Esophagus muscularis mucosa (tissue), 4 donors: Measurements from ENCODE around the gene INPP5A. TPM values are rescaled to one million over a fixed set of nuclear protein-coding genes. Genes with fewer than 3 reads are reported as not detected.

Experiments
- DNase-seq: peaks from one replicate; pipeline ENCODE4 v3.0.0-alpha.2; 2017; ENCODE audit errors: extremely low spot score
- H3K27ac ChIP-seq, 4 donors: fragments of 200-600 bp; sonication (generic); replicated peaks in 1 of 4; 1 replicate in 3 of 4; 2 replicates in 1 of 4; pipeline ENCODE4 v1.5.1; 2016 to 2019; ENCODE audit warnings: mild to moderate bottlenecking in 1 of 4
- H3K27me3 ChIP-seq, 4 donors: fragments of 200-600 bp; sonication (generic); one replicate each; pipeline versions ENCODE4 v1.5.1 to v1.6.0; 2016 to 2019
- H3K36me3 ChIP-seq, 4 donors: fragments of 200-600 bp; sonication (generic); one replicate each; pipeline ENCODE4 v1.5.1; 2016 to 2019
- H3K4me1 ChIP-seq, 4 donors: fragments of 200-600 bp; sonication (generic); one replicate each; pipeline ENCODE4 v1.5.1; 2016 to 2019
- H3K4me3 ChIP-seq, 4 donors: fragments of 200-600 bp; sonication (generic); 1 replicate in 2 of 4; 2 replicates in 2 of 4; pipeline ENCODE4 v1.5.1; 2016 to 2019; ENCODE audit warnings: mild to moderate bottlenecking in 4 of 4, moderate library complexity in 1 of 4
- H3K9me3 ChIP-seq, 4 donors: fragments of 200-600 bp; sonication (generic); 1 replicate in 3 of 4; 2 replicates in 1 of 4; pipeline ENCODE4 v1.5.1; 2016 to 2019
- EP300 ChIP-seq: sonication (generic); formaldehyde crosslinking; IDR thresholded peaks from one replicate; pipeline ENCODE4 v1.6.1; 2017; ENCODE audit warnings: antibody characterized with exemption
- POLR2A ChIP-seq: fragments of 450-650 bp; IDR thresholded peaks from one replicate; pipeline ENCODE4 v1.6.1; 2017; ENCODE audit warnings: antibody characterized with exemption, moderate library complexity, mild to moderate bottlenecking, low read depth
- POLR2AphosphoS5 ChIP-seq, 2 donors: sonication (generic); formaldehyde crosslinking; IDR thresholded peaks; one replicate each; pipeline ENCODE4 v1.6.1; 2017; ENCODE audit warnings: antibody characterized with exemption in 2 of 2
- WGBS: methylation state at CpG from one replicate; pipeline ENCODE4 v1.1.5; 2018; 5-methylcytosine and 5-hydroxymethylcytosine counted together
- intact Hi-C: fragments of 100-400 bp; cut with DNase I; formaldehyde crosslinking; loops from one replicate; pipeline ENCODE4 v1.15.1; 2023
- total RNA-seq, 4 donors: library from RNA; depleted of rRNA; stranded (reverse); fragments of >200 nt; gene quantifications; one replicate each; pipeline versions ENCODE4 v1.1.0 to v1.2.1, GENCODE V29; 2016
- TF ChIP-seq, protein P1 (sequence below), 3 experiments: fragments of 200-600 bp in 2 of 3; fragments of 450-650 bp in 1 of 3; sonication (generic) in 2 of 3; IDR thresholded peaks; one replicate each; pipeline ENCODE4 v1.5.1; 2017 to 2019; ENCODE audit warnings: antibody characterized with exemption in 3 of 3, mild to moderate bottlenecking in 2 of 3, moderate library complexity in 1 of 3

The INPP5A gene
- total RNA-seq, 4 donors from 2014 or later = 234 to 301 (median 245) TPM

DNA sequence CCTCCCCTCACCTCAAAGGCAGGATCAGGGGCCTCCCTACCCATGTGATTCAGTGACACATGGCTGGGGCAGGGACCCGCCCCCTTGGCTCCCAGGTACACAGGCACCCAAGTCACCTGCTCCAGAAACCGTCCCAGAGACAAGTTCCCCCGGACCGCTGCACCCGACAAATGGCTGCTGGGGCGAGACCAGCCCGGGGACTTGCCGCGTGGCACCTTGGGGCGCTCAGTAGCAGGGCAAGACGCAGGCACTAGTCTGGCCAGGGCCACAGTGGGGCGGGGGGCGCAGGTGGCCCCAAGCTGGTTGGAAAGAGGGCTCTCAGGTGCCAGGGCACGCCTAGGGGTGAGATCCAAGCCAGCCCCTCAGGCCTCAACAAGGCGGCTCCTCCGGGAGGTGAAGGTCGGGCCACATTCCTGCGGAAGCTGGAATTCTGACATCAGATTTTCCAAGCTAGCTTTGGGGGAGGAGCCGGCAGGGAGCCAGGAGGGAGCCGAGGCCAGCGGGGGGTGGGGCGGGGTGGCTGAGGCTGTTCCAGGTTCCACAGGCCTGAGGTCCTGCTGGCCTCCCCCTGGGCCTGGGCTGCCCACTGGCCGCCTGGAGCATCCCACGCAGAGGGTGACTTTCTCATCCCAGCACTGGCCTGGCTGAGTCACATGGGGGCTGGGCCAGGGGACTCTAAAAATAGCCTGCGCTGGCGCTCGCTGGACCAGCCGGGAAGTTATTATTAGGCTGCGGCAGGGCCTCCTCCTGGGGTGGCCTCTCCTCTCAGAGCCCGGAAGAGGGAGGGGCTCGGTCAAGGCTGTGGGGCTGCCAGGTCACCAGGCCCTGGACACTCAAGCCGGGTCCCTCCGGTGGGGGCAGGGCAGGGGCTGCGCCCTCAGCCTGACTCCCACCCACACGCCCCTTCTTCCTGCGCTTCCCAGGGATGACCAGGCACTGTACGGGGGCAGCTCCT lies 20.5 kb upstream of the INPP5A start:
- intact Hi-C loops = loop anchor here (5.0 kb wide), 2 partner anchors 50 to 115 kb away; no protein-coding TSS in a partner anchor
- Histone ChIP-seq H3K27me3 (no peaks in the 10 kb centered on the region), H3K9me3 (no peaks in the 10 kb centered on the region), H3K4me3 (peak overlapping the region; percentile 21 to 43 (median 28)), H3K27ac (peak overlapping the region; percentile 89 to 97 (median 96)), H3K36me3 (no peaks in the 10 kb centered on the region), H3K4me1 (peaks cover 69 to 73% (median 72%) of the 10 kb centered on the region in 4 donors)
- 18% methylated on average over 5 of the region's 37 CpGs for WGBS
- peak; percentile 97 for DNase-seq
- TF ChIP-seq POLR2AphosphoS5 (IDR thresholded peaks at IDR 0.05) (peak; percentile 86 to 95), POLR2A (no peak)

DNA sequence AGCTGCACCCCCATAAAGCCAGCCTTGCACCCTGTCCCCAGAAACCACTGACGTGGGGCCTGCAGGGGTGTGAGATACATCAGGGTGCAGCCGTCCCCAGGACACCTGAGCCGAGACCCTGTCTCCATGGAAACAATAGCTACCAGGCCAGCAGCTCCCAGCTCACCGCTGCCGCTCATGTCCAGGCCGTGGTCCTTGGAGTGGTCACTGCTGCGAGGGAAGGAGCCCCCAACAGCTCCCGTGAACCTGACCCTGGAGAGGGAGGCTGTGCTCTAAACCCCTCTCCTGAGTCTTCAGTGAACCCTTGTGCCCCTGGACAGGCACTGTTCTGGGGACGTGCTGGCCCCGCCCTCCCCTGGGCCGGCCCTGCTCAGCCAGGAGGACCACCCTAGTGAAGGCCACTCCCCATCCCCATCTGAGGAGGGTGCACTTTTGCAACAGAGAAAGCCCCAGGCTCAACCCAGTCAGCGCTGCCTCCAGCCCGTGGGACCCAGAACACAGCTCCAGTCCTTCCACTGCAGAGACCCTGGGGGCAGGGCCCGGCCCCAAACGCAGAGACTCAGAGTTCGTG lies 19.6 kb upstream of the INPP5A start:
- H3K9me3 ChIP-seq = no peaks in the 10 kb centered on the region
- DNase-seq = no peak
- H3K27me3 ChIP-seq = no peaks in the 10 kb centered on the region
- peak overlapping the region; percentile 89 to 97 (median 96) for H3K27ac ChIP-seq
- intact Hi-C loops = loop anchor here (5.0 kb wide), 2 partner anchors 51 to 114 kb away; no protein-coding TSS in a partner anchor
- TF ChIP-seq EP300 (no peak), POLR2AphosphoS5 (IDR thresholded peaks at IDR 0.05) (no peak), POLR2A (no peak)
- TF ChIP-seq, protein P1, sequence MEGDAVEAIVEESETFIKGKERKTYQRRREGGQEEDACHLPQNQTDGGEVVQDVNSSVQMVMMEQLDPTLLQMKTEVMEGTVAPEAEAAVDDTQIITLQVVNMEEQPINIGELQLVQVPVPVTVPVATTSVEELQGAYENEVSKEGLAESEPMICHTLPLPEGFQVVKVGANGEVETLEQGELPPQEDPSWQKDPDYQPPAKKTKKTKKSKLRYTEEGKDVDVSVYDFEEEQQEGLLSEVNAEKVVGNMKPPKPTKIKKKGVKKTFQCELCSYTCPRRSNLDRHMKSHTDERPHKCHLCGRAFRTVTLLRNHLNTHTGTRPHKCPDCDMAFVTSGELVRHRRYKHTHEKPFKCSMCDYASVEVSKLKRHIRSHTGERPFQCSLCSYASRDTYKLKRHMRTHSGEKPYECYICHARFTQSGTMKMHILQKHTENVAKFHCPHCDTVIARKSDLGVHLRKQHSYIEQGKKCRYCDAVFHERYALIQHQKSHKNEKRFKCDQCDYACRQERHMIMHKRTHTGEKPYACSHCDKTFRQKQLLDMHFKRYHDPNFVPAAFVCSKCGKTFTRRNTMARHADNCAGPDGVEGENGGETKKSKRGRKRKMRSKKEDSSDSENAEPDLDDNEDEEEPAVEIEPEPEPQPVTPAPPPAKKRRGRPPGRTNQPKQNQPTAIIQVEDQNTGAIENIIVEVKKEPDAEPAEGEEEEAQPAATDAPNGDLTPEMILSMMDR (IDR thresholded peaks at IDR 0.05) = no peak
- H3K4me3 ChIP-seq = peak overlapping the region; percentile 1 to 43 (median 28)
- 35% methylated on average over 14 of the region's 16 CpGs for WGBS
- H3K4me1 ChIP-seq = peaks cover 69 to 83% (median 76%) of the 10 kb centered on the region in 4 donors
- no peaks in the 10 kb centered on the region for H3K36me3 ChIP-seq

DNA sequence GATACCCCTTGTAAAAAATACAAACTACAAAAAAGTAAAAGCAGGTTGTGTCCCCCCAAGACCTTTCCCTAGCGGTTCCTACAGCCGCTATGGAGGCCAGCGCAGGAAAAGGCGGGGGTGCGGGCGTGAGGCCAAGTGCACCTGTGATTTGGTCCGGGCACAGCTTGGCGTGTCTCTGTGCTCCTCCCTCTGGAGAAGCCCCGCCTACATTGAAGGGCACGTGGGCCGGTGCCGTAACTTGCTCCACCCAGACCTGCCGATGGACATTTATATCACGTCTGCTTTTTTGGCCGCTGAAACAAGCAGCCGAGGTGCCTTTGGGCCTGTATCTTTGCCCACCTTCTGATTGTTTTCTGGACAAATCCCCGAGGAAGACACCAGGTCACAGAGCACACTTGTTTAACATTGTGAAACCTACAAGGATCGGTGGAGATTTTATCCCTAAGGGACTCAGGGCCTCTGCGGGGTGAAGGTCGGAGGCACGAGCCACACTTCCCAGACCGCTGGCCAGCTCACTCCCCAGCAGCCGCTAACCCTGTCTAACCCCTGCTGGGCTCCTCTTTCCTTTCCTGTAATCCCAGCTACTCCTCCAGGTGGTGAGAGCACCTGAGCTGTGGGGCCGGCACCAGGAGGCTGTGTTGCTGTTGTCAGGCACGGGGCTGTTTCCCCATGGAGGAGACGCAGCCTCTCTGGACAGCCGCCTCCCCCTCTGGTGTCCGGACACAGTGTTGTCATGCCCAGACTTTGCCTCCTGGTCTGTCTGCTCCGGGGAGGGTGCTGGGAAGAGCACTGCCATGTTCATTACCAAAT lies 18.8 kb upstream of the INPP5A start:
- Histone ChIP-seq H3K4me3 (peak overlapping the region in 2 of 4 donors; percentile 22 to 34), H3K9me3 (no peaks in the 10 kb centered on the region), H3K36me3 (no peaks in the 10 kb centered on the region), H3K27ac (peak overlapping the region; percentile 89 to 97 (median 96)), H3K27me3 (no peaks in the 10 kb centered on the region), H3K4me1 (peaks cover 69 to 83% (median 76%) of the 10 kb centered on the region in 4 donors)
- intact Hi-C loops = loop anchor here (5.0 kb wide), 2 partner anchors 51 to 114 kb away; no protein-coding TSS in a partner anchor
- 44% methylated on average over 22 of the region's 29 CpGs for WGBS
- no peak for DNase-seq
- peak; percentile 74 to 81 for TF ChIP-seq POLR2AphosphoS5 (IDR thresholded peaks at IDR 0.05)
- TF ChIP-seq POLR2A = no peak
- no peak for TF ChIP-seq EP300

DNA sequence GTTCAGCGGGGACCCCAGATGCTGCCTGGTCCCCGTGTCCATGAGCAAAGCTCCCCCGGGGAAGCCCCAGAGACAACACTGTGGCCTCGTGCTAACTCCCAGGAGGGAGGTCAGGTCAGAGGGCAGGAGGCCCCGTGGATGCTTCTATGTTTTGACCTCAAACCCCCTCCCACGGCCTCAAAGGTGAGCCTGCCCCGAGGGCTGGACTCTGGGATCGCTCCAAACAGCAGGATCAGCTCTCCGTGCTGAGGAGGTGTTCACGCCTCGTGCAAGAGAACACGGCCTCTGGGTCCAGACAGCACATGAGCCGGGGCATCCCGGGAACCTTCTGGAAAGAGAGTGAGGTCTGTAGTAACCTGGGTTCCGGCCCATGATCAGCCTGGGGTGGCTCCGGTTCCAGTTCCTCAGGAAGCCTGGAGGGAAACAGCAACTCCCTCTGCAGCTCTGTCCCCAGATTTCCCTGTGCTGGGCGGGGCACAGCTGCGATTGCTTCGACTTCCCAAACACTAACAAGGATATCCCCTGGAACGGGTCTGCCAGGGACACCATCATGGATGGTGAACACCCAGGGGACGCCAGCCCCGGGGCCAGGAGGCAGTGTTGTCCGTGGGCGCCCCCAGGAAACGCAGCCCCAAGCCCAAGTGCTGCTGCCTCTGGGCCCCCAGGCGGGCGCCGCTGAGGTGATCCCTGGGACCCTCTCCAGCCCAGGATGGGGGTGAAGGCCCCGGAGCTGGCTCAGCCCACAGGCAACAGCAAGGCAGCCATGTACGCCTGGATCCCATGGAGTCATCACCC lies 18.0 kb upstream of the INPP5A start:
- Histone ChIP-seq H3K27me3 (no peaks in the 10 kb centered on the region), H3K4me3 (no peak overlapping the region), H3K9me3 (no peaks in the 10 kb centered on the region), H3K27ac (peak overlapping the region; percentile 89 to 97 (median 96)), H3K36me3 (no peaks in the 10 kb centered on the region), H3K4me1 (peaks cover 68 to 83% (median 76%) of the 10 kb centered on the region in 4 donors)
- no peak for DNase-seq
- TF ChIP-seq POLR2AphosphoS5 (IDR thresholded peaks at IDR 0.05) (peak in 1 of 2 donors; percentile 17), POLR2A (no peak)
- TF ChIP-seq, protein P1 (IDR thresholded peaks at IDR 0.05) = no peak
- WGBS = 62% methylated on average over 26 of the region's 30 CpGs
- intact Hi-C loops = loop anchor here (5.0 kb wide), 2 partner anchors 52 to 113 kb away; no protein-coding TSS in a partner anchor
